Measurements from ENCODE around the gene BUB1B.
"Not testable (repeated sequence)": the region's sequence is repeated elsewhere in the genome, so short reads cannot be mapped to it uniquely, and the experiment has no call there.

Gene BUB1B

DNA sequence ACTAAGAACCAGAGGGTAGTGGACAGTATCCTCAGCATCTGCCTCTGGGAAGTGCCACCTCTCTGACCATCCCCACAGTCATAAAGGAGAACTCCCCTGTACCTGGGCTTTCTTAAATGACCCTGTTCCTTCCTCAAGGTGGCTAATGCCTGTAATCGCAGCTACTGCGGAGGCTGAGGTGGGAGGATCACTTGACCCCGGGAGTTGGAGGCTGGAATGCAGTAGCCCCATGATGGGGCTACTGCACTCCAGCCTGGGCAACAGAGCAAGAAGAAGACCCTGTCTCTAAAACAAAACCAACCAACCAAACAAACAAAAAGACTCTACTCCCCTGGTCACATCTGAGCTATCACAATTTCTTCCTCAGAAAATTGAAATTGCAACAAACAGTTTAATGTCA is 848 bp upstream of the BUB1B start:
- Histone ChIP-seq H3K4me1 (ENCODE audit: insufficient read depth, low read length) (peaks cover 27% of the 10 kb centered on the region), H3K27ac (ENCODE audit: low read length) (no peak overlapping the region), H3K27me3 (ENCODE audit: insufficient read depth, low read length) (no peaks in the 10 kb centered on the region), H3K4me3 (ENCODE audit: low read length) (no peak overlapping the region), H3K36me3 (ENCODE audit: insufficient read depth, low read depth, low read length) (peaks cover 27% of the 10 kb centered on the region), H3K9ac (ENCODE audit: low read depth, low read length) (no peak overlapping the region), H3K9me3 (ENCODE audit: insufficient read depth, low read depth, low read length) (no peaks in the 10 kb centered on the region)

DNA sequence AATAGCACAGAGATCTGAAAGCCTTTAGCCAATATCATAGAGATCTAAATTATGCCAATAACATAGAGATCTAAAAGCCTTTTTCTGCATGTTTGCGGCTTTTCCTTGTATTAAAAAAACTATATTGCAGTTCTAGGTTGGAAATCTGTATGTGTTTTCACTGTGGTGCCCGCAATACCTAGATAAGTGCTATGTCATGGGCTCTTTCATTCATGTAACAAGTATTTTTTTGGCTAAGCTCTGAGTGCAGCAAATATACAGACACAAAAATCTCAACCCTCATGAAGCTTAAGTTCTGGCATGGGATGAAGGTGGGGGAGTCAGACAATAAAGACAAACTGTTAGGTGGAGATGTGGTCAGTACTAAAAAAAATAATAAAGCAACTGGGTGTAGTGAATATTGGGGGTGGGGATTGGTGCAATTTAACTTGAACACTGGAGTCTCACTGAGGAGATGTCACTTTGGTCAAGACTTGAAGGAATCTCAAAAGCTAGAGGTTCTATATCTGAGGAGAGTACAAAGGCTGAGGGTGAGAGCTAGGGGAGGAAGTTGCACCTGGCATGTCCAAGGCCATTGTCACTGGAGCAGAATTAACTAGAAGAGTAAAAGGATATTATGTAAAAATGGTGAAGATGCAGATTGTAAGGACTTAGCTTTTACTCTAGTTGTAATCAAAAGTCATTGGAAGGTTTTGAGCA is 973 bp downstream of the BUB1B start:
- peak overlapping the region; percentile 96 for H3K9ac ChIP-seq (ENCODE audit: low read depth, low read length)
- no peaks in the 10 kb centered on the region for H3K9me3 ChIP-seq (ENCODE audit: insufficient read depth, low read depth, low read length)
- no peaks in the 10 kb centered on the region for H3K27me3 ChIP-seq (ENCODE audit: insufficient read depth, low read length)
- no peak overlapping the region for H3K27ac ChIP-seq (ENCODE audit: low read length)
- peaks cover 46% of the 10 kb centered on the region for H3K36me3 ChIP-seq (ENCODE audit: insufficient read depth, low read depth, low read length)
- peak overlapping the region; percentile 88 for H3K4me3 ChIP-seq (ENCODE audit: low read length)
- peaks cover 10% of the 10 kb centered on the region; the same call in 1 of the 2 replicates for H3K4me1 ChIP-seq (ENCODE audit: insufficient read depth, low read length)

DNA sequence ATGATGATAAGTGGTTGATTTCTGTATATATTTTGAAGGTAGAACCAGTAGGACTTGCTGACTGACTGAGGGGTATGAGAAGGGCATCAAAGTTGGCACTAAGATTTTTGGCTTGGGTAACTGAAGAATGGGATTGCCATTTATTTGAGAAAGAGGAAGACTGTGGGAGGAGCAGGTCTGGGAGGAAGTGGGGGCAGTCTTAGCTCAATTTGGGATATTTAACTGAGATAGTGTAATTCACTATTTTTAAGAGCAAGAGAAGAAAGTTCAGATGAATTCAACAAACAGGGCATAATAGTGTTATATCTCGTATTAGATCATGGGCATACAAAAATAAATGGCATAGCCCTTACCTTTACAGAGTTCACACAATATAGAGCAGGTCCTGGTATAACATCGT is 1.7 kb downstream of the BUB1B start:
- H3K27ac ChIP-seq (ENCODE audit: low read length), result no peak overlapping the region
- peak overlapping the region; percentile 88 for H3K4me3 ChIP-seq (ENCODE audit: low read length)

DNA sequence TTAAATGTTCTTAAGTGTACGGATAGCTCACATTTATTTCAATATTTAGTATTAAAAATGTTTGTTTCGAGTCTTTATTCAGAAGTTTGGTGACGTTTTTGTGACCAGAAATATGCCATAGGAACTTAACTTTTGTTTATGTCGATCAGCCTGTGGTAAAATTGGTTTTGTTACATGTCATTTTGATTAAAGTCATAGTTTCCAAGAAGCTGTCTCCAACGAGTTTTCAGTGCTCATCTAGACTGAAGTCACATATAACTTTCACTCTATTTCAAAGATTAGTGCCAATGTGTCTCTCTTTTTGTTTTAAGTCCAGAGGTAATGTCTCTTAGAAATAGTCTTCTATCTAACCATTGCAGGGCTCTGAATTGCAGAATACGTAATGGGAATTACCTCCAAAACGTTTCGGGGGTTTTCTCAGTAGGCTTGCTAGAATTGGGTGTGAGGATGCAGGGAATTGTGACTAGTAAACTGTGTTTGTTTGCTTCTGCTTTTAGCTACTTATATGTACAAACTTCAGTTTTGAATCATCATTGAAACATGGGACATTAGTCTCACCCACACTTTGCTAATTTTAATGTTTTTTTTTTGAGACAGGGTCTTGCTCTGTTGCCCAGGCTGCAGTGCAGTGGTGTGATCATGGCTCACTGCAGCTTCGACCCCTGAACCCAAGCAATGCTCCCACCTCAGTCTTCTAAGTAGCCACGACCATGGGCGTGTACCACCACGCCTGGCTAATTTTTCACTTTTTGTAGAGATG is 3.0 kb downstream of the BUB1B start:
- Histone ChIP-seq H3K27ac (ENCODE audit: low read length) (no peak overlapping the region), H3K27me3 (ENCODE audit: insufficient read depth, low read length) (no peaks in the 10 kb centered on the region), H3K9me3 (ENCODE audit: insufficient read depth, low read depth, low read length) (no peaks in the 10 kb centered on the region), H3K4me3 (ENCODE audit: low read length) (peak overlapping the region; percentile 88; the same call in 1 of the 2 replicates), H3K9ac (ENCODE audit: low read depth, low read length) (no peak overlapping the region; the same call in 1 of the 2 replicates), H3K4me1 (ENCODE audit: insufficient read depth, low read length) (peaks cover 8% of the 10 kb centered on the region; the same call in 1 of the 2 replicates), H3K36me3 (ENCODE audit: insufficient read depth, low read depth, low read length) (peaks cover 65% of the 10 kb centered on the region)

More for the DNA sequence above, 1.7 kb downstream of the BUB1B start:
- Histone ChIP-seq H3K36me3 (ENCODE audit: insufficient read depth, low read depth, low read length) (peaks cover 52% of the 10 kb centered on the region), H3K4me1 (ENCODE audit: insufficient read depth, low read length) (peaks cover 10% of the 10 kb centered on the region; the same call in 1 of the 2 replicates), H3K9ac (ENCODE audit: low read depth, low read length) (peak overlapping the region; percentile 96; the same call in 1 of the 2 replicates), H3K27me3 (ENCODE audit: insufficient read depth, low read length) (no peaks in the 10 kb centered on the region), H3K9me3 (ENCODE audit: insufficient read depth, low read depth, low read length) (no peaks in the 10 kb centered on the region)

- not testable (repeated sequence) for H3K9me3 ChIP-seq (ENCODE audit: insufficient read depth, low read depth, low read length); H3K27ac ChIP-seq (ENCODE audit: low read length); H3K4me3 ChIP-seq (ENCODE audit: low read length); H3K4me1 ChIP-seq (ENCODE audit: insufficient read depth, low read length); H3K27me3 ChIP-seq (ENCODE audit: insufficient read depth, low read length); H3K9ac ChIP-seq (ENCODE audit: low read depth, low read length)
- H3K36me3 ChIP-seq (ENCODE audit: insufficient read depth, low read depth, low read length), result peaks cover 93% of the 10 kb centered on the region
Measured at GRCh38 chr15:40167374-40167773, 6.5 kb downstream of the BUB1B start.

GRCh38 chr15:40175160-40175559 is 14.3 kb downstream of the BUB1B start:
- H3K27me3 ChIP-seq (ENCODE audit: insufficient read depth, low read length), result no peaks in the 10 kb centered on the region
- H3K9ac ChIP-seq (ENCODE audit: low read depth, low read length), result no peak overlapping the region
- no peaks in the 10 kb centered on the region for H3K4me1 ChIP-seq (ENCODE audit: insufficient read depth, low read length)
- H3K4me3 ChIP-seq (ENCODE audit: low read length), result no peak overlapping the region
- H3K36me3 ChIP-seq (ENCODE audit: insufficient read depth, low read depth, low read length), result peaks cover 93% of the 10 kb centered on the region
- H3K27ac ChIP-seq (ENCODE audit: low read length), result no peak overlapping the region
- H3K9me3 ChIP-seq (ENCODE audit: insufficient read depth, low read depth, low read length), result no peaks in the 10 kb centered on the region

- Histone ChIP-seq H3K9ac (ENCODE audit: low read depth, low read length) (no peak overlapping the region), H3K27ac (ENCODE audit: low read length) (no peak overlapping the region), H3K9me3 (ENCODE audit: insufficient read depth, low read depth, low read length) (no peaks in the 10 kb centered on the region), H3K4me1 (ENCODE audit: insufficient read depth, low read length) (no peaks in the 10 kb centered on the region), H3K27me3 (ENCODE audit: insufficient read depth, low read length) (no peaks in the 10 kb centered on the region), H3K4me3 (ENCODE audit: low read length) (no peak overlapping the region), H3K36me3 (ENCODE audit: insufficient read depth, low read depth, low read length) (peaks cover 92% of the 10 kb centered on the region)
Measured at GRCh38 chr15:40182358-40183029, 21.6 kb downstream of the BUB1B start.

GRCh38 chr15:40183636-40184463 is 23.0 kb downstream of the BUB1B start:
- no peak overlapping the region for H3K9ac ChIP-seq (ENCODE audit: low read depth, low read length)
- H3K4me1 ChIP-seq (ENCODE audit: insufficient read depth, low read length), result no peaks in the 10 kb centered on the region
- H3K9me3 ChIP-seq (ENCODE audit: insufficient read depth, low read depth, low read length), result no peaks in the 10 kb centered on the region
- peaks cover 92% of the 10 kb centered on the region for H3K36me3 ChIP-seq (ENCODE audit: insufficient read depth, low read depth, low read length)
- H3K27ac ChIP-seq (ENCODE audit: low read length), result no peak overlapping the region
- H3K27me3 ChIP-seq (ENCODE audit: insufficient read depth, low read length), result no peaks in the 10 kb centered on the region
- H3K4me3 ChIP-seq (ENCODE audit: low read length), result no peak overlapping the region

- Histone ChIP-seq H3K27ac (ENCODE audit: low read length) (no peak overlapping the region), H3K4me3 (ENCODE audit: low read length) (no peak overlapping the region), H3K9me3 (ENCODE audit: insufficient read depth, low read depth, low read length) (no peaks in the 10 kb centered on the region), H3K27me3 (ENCODE audit: insufficient read depth, low read length) (no peaks in the 10 kb centered on the region), H3K36me3 (ENCODE audit: insufficient read depth, low read depth, low read length) (peaks cover 96% of the 10 kb centered on the region), H3K4me1 (ENCODE audit: insufficient read depth, low read length) (no peaks in the 10 kb centered on the region), H3K9ac (ENCODE audit: low read depth, low read length) (no peak overlapping the region)
Measured at GRCh38 chr15:40190591-40190990, 29.7 kb downstream of the BUB1B start.

- Histone ChIP-seq H3K4me3 (ENCODE audit: low read length) (no peak overlapping the region), H3K9me3 (ENCODE audit: insufficient read depth, low read depth, low read length) (no peaks in the 10 kb centered on the region)
Measured at GRCh38 chr15:40192942-40193341, 32.1 kb downstream of the BUB1B start.

DNA sequence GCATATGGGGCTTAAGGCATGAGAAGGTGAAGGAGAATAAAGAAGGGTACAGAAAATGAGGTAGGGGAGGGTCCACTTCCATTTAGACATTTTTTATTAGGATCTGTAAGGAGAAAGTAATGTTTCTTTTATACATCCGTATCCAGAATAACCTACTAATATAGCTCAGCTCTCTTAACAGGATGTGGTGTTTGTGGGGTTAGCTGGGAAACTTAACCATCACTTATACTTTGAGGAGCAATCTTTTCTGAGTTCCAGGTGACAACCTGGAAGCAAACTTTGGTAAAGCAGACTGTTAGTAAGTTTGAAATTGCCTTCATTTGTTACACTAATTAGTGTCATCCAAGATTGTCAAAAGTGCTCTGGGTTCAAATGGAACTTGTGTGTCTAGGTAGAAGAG is 36.6 kb downstream of the BUB1B start:
- peaks cover 95% of the 10 kb centered on the region for H3K36me3 ChIP-seq (ENCODE audit: insufficient read depth, low read depth, low read length)

More at GRCh38 chr15:40192942-40193341, 32.1 kb downstream of the BUB1B start:
- H3K4me1 ChIP-seq (ENCODE audit: insufficient read depth, low read length), result no peaks in the 10 kb centered on the region
- H3K36me3 ChIP-seq (ENCODE audit: insufficient read depth, low read depth, low read length), result peaks cover 98% of the 10 kb centered on the region
- no peaks in the 10 kb centered on the region for H3K27me3 ChIP-seq (ENCODE audit: insufficient read depth, low read length)
- no peak overlapping the region for H3K9ac ChIP-seq (ENCODE audit: low read depth, low read length)
- H3K27ac ChIP-seq (ENCODE audit: low read length), result no peak overlapping the region

More for the DNA sequence above, 36.6 kb downstream of the BUB1B start:
- Histone ChIP-seq H3K9ac (ENCODE audit: low read depth, low read length) (no peak overlapping the region), H3K27me3 (ENCODE audit: insufficient read depth, low read length) (no peaks in the 10 kb centered on the region), H3K4me3 (ENCODE audit: low read length) (no peak overlapping the region), H3K27ac (ENCODE audit: low read length) (no peak overlapping the region), H3K9me3 (ENCODE audit: insufficient read depth, low read depth, low read length) (no peaks in the 10 kb centered on the region), H3K4me1 (ENCODE audit: insufficient read depth, low read length) (no peaks in the 10 kb centered on the region)
